Measurements from ENCODE around the gene P3H2.
"Not testable (repeated sequence)": the region's sequence is repeated elsewhere in the genome, so short reads cannot be mapped to it uniquely, and the experiment has no call there.

P3H2 gene

DNA sequence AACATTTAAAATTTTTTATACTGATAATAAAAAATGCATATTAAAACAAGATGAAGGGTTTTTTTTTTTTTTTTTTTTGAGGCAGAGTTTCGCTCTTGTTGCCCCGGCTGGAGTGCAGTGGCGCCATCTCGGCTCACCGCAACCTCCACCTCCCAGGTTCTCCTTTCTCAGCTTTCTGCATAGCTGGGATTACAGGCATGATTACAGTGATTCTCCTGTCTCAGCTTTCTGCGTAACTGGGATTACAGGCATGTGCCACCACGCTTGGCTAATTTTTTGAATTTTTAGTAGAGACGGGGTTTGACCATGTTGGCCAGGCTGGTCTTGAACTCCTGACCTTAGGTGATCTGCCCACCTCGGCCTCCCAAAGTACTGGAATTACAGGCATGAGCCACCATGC is 48.8 kb downstream of the P3H2 start:
- not testable (repeated sequence) for DNase-seq; H3K4me1 Mint-ChIP-seq (ENCODE audit: low read depth in 2 of 2); ATAC-seq (replicated peaks); H3K9me3 Mint-ChIP-seq; H3K27ac Mint-ChIP-seq; H3K4me3 Mint-ChIP-seq; H3K36me3 Mint-ChIP-seq (ENCODE audit: insufficient read depth)
- peaks cover 10 to 19% of the 10 kb centered on the region in 2 donors for H3K27me3 Mint-ChIP-seq

DNA sequence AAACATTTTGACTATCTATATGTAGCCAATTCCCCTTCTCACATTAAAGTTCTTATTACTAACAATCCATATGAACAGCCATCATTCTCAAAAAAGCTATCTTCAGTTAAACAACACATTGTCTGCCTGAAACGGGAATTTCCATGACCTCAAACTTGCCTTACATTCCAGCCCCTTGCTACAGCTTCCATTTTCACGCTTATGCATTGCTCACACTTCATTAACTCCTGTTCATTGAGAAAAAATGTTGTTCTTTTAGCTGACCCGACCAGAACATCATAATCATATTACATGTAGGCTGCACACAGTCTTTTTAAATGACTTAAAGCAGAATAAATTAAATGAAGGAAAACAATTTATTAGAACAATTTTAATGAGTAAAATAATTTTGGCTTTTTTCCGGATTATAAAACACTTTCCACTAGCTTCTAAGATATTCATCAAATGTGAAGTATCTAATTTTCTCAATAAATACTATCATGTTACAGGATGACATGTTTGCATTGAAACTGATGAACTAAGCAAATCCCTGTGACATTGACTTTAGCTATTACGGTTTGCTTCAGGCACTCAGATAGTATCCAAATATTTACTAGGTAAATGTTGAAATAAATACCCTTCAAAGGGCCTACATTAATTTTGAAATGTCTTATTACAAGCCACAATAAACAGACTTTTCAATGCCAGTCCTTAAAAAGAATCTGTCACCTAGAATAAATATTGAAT is 49.9 kb downstream of the P3H2 start:
- Mint-ChIP-seq H3K27me3 (peaks cover 10 to 14% of the 10 kb centered on the region in 2 donors), H3K4me1 (ENCODE audit: low read depth in 2 of 2) (no peaks in the 10 kb centered on the region), H3K27ac (no peak overlapping the region), H3K36me3 (ENCODE audit: insufficient read depth) (no peaks in the 10 kb centered on the region), H3K4me3 (no peak overlapping the region), H3K9me3 (no peaks in the 10 kb centered on the region)
- ATAC-seq (replicated peaks) (no peak), DNase-seq (no peak)

DNA sequence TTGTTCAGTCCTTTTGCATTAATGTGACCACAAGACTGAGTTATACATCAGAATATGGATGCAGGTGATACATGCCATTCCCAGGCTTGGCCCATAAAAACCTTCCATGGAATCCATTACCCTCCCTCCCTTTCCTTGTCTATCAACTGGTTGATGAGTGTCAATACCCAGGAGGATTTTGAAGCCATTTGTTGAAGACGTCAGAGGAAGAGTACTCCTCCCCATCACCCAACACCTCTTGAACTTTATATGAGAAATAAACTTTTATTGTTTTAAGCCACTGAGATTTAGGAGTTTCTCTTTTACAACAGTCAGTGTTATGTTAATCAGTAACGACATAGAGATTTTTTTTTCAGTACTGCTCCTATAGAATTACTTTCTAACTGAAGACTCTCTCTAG is 55.5 kb downstream of the P3H2 start:
- no peak overlapping the region for H3K4me3 Mint-ChIP-seq
- no peaks in the 10 kb centered on the region for H3K27me3 Mint-ChIP-seq
- DNase-seq (no peak), ATAC-seq (replicated peaks) (no peak)
- H3K9me3 Mint-ChIP-seq, result no peaks in the 10 kb centered on the region
- no peak overlapping the region for H3K27ac Mint-ChIP-seq
- no peaks in the 10 kb centered on the region for H3K36me3 Mint-ChIP-seq (ENCODE audit: insufficient read depth)
- H3K4me1 Mint-ChIP-seq (ENCODE audit: low read depth in 2 of 2), result no peaks in the 10 kb centered on the region

DNA sequence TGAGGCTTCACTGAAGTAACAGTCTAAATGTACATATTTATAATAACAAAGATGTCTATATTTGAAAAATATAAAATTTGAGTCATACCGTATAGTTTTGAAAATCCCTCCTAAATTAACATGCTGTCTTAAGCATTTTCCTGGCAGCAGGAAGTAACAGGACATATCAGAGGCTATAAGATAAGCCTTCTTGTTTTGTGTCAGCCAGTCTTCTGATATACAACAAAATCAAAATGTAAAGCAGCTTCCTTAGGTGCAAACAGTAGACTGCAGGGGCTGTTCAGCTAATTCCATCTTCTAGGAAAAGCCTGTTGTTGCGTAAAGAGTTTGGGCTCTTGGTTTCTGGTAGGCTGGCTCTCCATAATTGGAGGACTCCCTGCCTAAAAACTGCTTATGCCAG is 56.0 kb downstream of the P3H2 start:
- ATAC-seq (replicated peaks) (no peak), DNase-seq (no peak)
- no peaks in the 10 kb centered on the region for H3K4me1 Mint-ChIP-seq (ENCODE audit: low read depth in 2 of 2)
- H3K9me3 Mint-ChIP-seq, result no peaks in the 10 kb centered on the region
- no peak overlapping the region for H3K27ac Mint-ChIP-seq
- H3K27me3 Mint-ChIP-seq, result no peaks in the 10 kb centered on the region
- H3K36me3 Mint-ChIP-seq (ENCODE audit: insufficient read depth), result no peaks in the 10 kb centered on the region
- H3K4me3 Mint-ChIP-seq, result no peak overlapping the region

DNA sequence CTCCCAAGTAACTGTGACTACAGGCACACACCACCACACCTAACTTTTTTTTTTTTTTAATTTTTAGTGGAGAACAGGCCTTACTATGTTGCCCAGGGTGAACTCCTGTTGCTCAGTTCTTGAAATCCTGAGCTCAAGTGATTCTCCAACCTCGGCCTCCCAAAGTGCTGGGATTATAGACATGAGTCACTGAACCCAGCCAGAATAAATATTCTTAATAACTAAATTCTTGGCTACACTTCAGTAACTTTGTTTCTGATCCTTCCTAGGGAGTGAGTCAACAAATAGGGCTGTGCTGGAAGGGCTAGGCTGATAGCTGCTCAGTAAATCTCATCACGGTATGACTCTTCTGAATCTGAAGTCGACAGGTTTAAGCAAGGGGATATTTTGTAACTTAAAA is 56.6 kb downstream of the P3H2 start:
- DNase-seq (no peak), ATAC-seq (replicated peaks) (no peak)
- H3K4me1 Mint-ChIP-seq (ENCODE audit: low read depth in 2 of 2), result no peaks in the 10 kb centered on the region
- no peaks in the 10 kb centered on the region for H3K27me3 Mint-ChIP-seq
- no peak overlapping the region for H3K27ac Mint-ChIP-seq
- no peaks in the 10 kb centered on the region for H3K36me3 Mint-ChIP-seq (ENCODE audit: insufficient read depth)
- H3K4me3 Mint-ChIP-seq, result no peak overlapping the region
- H3K9me3 Mint-ChIP-seq, result no peaks in the 10 kb centered on the region

DNA sequence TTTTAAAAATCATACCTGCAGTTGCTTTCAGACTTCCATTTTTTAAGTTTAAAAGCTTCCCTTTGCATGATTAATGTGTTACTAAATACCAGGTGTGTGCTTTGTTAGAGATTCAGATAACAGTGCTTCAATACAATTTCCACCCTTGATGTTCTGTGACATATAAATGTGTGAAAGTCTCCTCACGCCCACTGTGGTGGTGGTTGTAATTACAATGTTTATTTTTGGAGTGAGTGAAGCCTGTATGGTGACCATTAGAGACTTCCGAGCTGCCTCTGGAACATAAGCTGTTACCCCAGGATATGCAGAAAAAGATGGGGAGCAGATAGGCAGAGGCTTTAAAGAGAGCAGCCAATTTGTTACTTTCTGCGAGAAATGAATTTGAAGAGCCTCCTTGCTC is 57.2 kb downstream of the P3H2 start:
- Mint-ChIP-seq H3K36me3 (ENCODE audit: insufficient read depth) (no peaks in the 10 kb centered on the region), H3K27ac (no peak overlapping the region), H3K9me3 (no peaks in the 10 kb centered on the region), H3K4me3 (no peak overlapping the region), H3K4me1 (ENCODE audit: low read depth in 2 of 2) (no peaks in the 10 kb centered on the region), H3K27me3 (no peaks in the 10 kb centered on the region)
- DNase-seq (no peak), ATAC-seq (replicated peaks) (no peak)

DNA sequence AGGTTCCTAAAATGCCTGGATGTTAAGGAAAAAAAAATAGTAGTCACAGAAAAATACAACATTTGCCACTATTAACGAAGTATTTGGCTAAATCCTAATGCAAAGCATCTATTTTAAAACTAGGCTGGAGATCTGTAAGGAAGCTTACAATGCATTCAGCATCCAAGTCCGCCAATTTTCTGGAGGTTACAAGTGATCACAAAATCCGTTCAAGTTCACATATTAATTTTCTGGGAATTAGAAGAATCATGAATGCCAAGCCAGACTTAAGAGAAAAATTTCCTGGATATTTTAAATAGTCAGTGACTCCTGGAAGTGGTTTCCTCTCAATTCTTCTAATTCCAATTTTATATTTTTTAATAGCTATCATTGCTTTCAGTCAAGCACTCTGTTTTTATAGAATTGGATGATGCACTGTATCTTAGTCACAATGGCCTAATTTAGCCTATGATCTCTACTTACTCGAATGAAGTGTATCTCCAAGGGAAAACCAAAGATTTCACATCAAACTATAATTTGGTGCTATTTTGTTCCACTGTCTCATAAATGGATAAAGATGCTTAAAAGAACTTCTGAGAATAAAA is 60.4 kb downstream of the P3H2 start:
- no peak for ATAC-seq (replicated peaks)
- Mint-ChIP-seq H3K36me3 (ENCODE audit: insufficient read depth) (no peaks in the 10 kb centered on the region), H3K27ac (no peak overlapping the region), H3K4me3 (no peak overlapping the region), H3K9me3 (no peaks in the 10 kb centered on the region), H3K4me1 (ENCODE audit: low read depth in 2 of 2) (no peaks in the 10 kb centered on the region), H3K27me3 (peaks cover 0 to 12% of the 10 kb centered on the region in 2 donors)
- DNase-seq, result no peak

DNA sequence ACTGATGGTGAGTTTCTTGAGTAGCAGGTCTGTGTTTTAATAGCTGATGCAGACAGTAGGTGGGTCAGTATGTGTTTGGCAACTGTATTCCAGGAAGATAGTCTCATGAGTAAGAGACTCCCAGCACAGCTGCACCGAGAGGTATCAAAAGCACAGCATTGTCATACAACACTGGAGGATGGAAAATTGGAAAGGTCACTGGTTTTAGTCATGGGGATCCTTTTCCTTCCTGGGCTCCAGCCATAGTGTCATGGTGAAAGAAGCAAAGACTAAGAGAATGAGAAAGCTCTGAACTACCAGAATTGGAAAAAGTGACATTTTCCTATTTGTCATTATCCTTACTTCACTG is 61.5 kb downstream of the P3H2 start:
- DNase-seq (no peak), ATAC-seq (replicated peaks) (no peak)
- no peaks in the 10 kb centered on the region for H3K9me3 Mint-ChIP-seq
- H3K36me3 Mint-ChIP-seq (ENCODE audit: insufficient read depth), result no peaks in the 10 kb centered on the region
- no peak overlapping the region for H3K4me3 Mint-ChIP-seq
- H3K27me3 Mint-ChIP-seq, result peaks cover 6 to 22% of the 10 kb centered on the region in 2 donors
- H3K27ac Mint-ChIP-seq, result no peak overlapping the region
- H3K4me1 Mint-ChIP-seq (ENCODE audit: low read depth in 2 of 2), result no peaks in the 10 kb centered on the region

DNA sequence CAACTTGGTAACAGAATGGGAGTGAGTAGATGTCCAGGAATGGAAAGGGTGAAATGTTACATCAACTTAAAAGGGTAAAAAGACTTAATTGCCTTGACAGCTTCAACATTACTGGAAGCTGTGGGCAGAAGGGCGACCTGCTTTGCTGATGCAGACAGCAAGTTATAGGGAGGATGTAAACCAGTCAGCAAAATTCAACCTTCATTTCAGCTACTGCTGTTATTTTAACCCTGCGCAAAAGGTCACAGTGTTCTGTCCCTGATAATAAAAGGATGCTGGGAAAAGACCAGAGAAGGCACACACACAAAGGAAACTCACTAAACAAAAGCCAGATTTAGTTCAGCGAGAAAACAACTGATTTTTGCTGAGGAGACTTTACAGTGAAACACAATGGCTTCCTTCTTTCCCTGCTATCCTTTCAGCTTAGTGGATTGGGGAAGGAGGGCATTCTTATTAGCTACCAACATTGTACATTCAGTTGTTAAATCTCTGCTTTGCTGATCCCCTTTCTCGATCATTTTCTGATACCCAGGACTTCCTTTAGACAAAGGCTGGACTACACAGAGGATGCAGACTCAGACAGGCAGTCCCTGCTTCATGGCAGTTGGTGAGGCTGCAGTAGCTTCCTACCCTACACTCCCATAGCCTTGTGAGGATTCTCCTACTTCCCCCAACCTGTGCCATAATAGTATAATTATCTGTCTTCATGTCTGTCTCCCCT is 62.0 kb downstream of the P3H2 start:
- Mint-ChIP-seq H3K4me1 (ENCODE audit: low read depth in 2 of 2) (no peaks in the 10 kb centered on the region), H3K4me3 (no peak overlapping the region), H3K27ac (no peak overlapping the region), H3K36me3 (ENCODE audit: insufficient read depth) (no peaks in the 10 kb centered on the region), H3K9me3 (no peaks in the 10 kb centered on the region), H3K27me3 (peaks cover 6 to 23% of the 10 kb centered on the region in 2 donors)
- no peak for ATAC-seq (replicated peaks)
- no peak for DNase-seq

DNA sequence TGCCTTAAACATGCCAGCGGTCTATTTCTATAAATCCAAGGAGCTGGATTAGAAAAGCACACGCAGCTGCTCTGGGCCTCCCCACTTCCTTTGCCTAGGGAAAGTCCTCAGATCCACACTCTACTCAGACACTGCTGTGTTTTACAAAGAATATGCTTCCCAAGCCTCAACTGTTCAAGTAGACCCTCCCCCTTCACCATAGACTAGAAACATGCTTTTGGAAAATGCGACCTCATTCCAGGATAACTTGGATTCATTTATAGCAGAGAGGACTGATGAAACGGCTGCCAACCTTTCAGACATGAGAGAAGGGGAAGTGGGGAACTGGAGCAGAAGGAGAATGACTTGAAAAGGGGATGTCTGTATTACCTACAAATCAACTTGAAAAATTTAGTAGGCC is 64.0 kb downstream of the P3H2 start:
- DNase-seq (no peak), ATAC-seq (replicated peaks) (no peak)
- Mint-ChIP-seq H3K4me3 (no peak overlapping the region), H3K4me1 (ENCODE audit: low read depth in 2 of 2) (no peaks in the 10 kb centered on the region), H3K9me3 (no peaks in the 10 kb centered on the region), H3K27ac (no peak overlapping the region), H3K36me3 (ENCODE audit: insufficient read depth) (no peaks in the 10 kb centered on the region), H3K27me3 (peaks cover 6 to 23% of the 10 kb centered on the region in 2 donors)

DNA sequence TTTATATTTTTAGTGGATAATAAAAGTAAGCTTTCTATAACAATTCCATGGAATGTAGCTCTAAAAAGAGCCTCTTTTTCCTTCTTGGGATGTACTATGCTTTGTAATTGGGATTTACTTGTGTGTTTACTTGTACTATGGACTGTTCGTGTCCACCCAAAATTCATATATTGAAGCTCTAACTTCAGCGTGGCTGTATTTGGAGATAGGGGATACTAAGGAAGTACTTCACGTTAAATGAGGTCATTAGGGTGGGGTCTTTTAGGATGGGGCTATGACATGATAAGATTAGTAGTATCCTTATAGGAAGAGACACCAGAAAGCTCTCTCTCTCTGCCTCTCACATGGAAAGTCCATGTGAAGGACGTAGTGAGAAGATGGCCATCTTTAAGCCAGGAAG is 64.9 kb downstream of the P3H2 start:
- Mint-ChIP-seq H3K4me3 (no peak overlapping the region), H3K27ac (no peak overlapping the region), H3K27me3 (peaks cover 6 to 23% of the 10 kb centered on the region in 2 donors), H3K9me3 (no peaks in the 10 kb centered on the region), H3K36me3 (ENCODE audit: insufficient read depth) (no peaks in the 10 kb centered on the region), H3K4me1 (ENCODE audit: low read depth in 2 of 2) (no peaks in the 10 kb centered on the region)
- ATAC-seq (replicated peaks) (no peak), DNase-seq (no peak)

DNA sequence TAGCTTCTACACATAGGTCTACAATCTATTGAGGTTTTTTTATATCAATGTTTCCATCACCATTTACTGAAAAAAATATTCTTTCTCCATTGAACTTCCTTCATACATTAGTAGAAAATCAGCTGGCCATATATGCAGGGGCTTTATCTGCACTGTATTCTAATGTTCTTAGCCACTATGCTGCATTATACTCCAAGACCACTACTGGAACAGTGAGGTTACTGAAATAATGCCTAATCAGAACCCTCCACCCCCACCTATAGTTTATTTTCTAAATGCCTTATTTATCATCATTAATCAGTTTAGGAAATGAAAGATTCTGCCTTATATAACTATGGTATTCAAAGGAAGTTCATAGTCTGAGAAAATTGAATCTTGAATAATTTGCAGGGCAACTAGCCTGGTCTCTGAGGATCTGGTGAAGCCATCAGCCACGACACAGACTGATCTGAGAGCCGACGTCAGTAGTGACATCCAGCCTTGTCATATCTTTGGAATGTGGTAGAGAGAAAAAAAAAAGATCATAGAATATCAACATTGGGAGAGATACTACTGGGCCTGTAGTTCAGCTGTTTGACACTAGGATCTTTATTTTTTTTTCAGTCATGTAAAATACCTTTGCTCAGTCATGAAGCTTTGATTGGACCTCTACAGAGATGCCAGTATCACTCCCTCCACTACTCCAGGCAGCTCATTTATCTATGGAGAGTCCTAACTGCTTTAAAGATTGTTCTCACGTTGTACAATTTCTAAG is 66.6 kb downstream of the P3H2 start:
- no peaks in the 10 kb centered on the region for H3K4me1 Mint-ChIP-seq (ENCODE audit: low read depth in 2 of 2)
- DNase-seq (no peak), ATAC-seq (replicated peaks) (no peak)
- no peaks in the 10 kb centered on the region for H3K9me3 Mint-ChIP-seq
- no peak overlapping the region for H3K4me3 Mint-ChIP-seq
- no peaks in the 10 kb centered on the region for H3K36me3 Mint-ChIP-seq (ENCODE audit: insufficient read depth)
- H3K27me3 Mint-ChIP-seq, result peaks cover 6 to 30% of the 10 kb centered on the region in 2 donors
- H3K27ac Mint-ChIP-seq, result no peak overlapping the region

DNA sequence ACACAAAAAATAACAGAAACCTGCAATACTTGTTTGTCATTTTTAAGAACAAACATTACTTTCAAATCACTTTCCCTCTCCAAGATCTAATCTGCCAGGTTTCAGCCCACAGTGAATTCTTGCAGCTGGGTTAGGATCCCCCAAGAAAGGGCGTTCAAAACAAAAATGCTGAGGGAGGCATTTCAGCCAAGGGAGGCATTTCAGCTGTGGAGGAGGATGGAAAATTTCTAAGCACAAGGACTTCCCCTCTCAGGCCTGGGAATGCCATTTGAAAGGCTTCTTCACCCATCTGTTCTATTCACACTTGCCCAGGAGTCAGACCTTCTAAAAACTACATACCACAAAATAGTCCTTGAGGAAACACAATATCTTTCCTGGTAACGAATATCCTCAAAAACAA is 69.1 kb downstream of the P3H2 start:
- no peak overlapping the region for H3K4me3 Mint-ChIP-seq
- no peak for DNase-seq
- peaks cover 15 to 27% of the 10 kb centered on the region in 2 donors for H3K27me3 Mint-ChIP-seq
- no peak for ATAC-seq (replicated peaks)
- no peaks in the 10 kb centered on the region for H3K36me3 Mint-ChIP-seq (ENCODE audit: insufficient read depth)
- no peaks in the 10 kb centered on the region for H3K9me3 Mint-ChIP-seq
- no peaks in the 10 kb centered on the region for H3K4me1 Mint-ChIP-seq (ENCODE audit: low read depth in 2 of 2)
- H3K27ac Mint-ChIP-seq, result no peak overlapping the region
